GM19455 (cell line): ENCODE results near the gene GPR176.

Experiments used
- ATAC-seq: cut with Tn5 transposase; IDR thresholded peaks from one replicate; pipeline ENCODE4 v1.9.1; 2021; ENCODE audit not compliant: unreplicated experiment

Gene GPR176

DNA sequence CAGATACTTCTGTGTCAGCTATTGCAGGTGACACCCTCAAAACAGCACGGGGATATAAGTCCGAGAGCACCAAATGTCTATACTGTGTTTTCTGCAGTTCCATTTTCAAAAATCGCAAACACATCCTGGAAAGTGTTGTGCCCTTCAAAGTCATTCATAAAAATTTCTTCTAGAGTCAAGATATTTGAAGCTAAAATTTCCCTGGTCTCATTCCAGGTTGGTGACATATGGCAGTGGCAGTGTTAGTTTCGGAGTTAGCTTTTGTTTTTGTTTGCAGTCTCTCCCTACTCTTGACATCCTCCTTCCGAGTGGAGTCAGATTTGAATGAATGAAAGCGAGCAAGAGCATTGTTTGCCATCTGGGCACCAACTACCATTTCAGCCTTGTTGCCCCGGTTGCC is 134.2 kb downstream of the GPR176 start:
- ATAC-seq: no peak

GRCh38 chr15:39785139-39785538 is 134.9 kb downstream of the GPR176 start:
- no peak for ATAC-seq

- no peak for ATAC-seq
Measured at GRCh38 chr15:39784638-39785037, 135.4 kb downstream of the GPR176 start.

DNA sequence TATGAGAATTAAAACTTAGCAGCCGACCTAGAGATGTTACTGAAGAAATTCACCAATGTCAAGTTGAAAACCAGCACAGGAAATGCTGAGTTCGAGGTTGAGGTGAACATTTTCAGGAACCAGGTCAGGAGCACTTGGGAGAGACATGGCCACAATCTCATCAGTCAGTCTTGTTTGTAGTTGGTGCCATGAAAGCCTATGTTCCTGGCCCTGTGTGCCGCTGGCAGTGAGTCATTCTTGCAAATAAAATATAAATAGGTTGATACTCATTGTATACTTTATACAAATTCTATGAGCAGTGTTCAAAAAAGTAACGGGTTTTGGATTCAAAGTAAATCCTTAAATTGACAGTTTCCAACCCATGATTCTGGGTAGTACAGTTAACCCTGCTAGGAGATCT is 135.9 kb downstream of the GPR176 start:
- no peak for ATAC-seq

DNA sequence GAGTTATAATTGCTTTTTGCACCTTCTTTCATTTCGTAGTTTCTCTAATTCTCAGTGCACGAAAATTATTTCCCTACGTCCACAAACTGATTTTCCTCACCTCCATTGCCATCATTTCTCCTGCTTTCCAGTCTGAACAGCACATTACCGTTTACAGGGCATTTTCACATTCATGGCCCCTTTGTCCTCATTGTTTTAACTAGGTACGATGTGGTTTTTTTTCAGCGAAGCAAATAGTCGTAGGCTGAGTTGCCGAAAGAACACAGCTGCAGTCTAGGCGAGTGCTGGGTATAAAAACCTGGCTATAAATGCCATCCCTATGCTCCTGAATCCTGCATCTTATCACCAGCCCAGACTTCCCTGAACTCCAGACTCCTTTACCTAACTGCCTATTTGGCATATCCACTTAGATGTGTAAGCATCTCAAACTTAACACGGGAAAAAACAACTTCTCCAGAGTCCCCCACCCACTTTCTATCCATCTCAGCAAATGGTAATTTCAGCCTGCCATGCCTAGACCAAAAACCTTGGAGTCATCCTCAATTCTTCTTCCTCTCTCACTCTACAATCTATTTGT is 136.7 kb downstream of the GPR176 start:
- ATAC-seq: no peak

DNA sequence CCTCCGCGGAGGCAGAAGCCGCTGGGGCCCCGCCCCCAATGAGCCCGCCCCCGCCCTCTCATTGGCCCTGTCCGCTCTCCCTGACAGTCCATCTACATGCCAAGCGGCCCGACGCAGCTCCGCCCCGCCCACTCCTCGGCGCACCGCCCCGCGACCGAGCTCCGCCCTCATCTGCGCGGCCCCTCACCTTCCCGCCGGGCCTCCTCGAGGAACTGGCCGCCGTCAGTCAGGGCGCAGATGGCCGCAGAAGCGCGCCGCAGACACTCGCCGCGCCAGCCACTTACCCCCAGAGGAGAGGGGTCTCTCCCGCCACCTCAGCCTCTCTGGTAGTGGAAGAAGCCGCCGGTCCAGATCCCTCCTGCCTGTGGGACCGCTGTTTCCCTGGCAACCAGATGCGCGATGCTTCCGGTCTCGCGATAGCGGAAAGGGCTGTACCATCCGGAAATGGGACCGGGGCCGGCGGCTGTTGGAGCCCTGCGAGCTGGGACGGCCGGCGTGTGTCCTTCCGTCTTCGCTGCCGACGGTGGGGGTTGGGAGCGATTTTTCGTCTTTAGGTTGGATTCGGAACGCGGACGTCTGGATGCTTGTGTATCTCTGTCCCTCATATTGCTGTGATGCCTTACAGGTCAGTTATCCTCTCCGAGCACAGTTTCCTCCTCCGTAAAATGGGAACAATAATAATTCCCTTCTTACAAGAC is 137.5 kb downstream of the GPR176 start, which contains the start of gene FSIP1:
FSIP1 (minus strand) TSS at position 401 of the 698 bp plus-strand sequence. CDS start 6,317 bp downstream, outside the sequence.
- ATAC-seq: peak; percentile 98

GRCh38 chr15:39781967-39782302 is 138.1 kb downstream of the GPR176 start:
- ATAC-seq: no peak

GRCh38 chr15:39781147-39781966 is 138.7 kb downstream of the GPR176 start:
- ATAC-seq: no peak

DNA sequence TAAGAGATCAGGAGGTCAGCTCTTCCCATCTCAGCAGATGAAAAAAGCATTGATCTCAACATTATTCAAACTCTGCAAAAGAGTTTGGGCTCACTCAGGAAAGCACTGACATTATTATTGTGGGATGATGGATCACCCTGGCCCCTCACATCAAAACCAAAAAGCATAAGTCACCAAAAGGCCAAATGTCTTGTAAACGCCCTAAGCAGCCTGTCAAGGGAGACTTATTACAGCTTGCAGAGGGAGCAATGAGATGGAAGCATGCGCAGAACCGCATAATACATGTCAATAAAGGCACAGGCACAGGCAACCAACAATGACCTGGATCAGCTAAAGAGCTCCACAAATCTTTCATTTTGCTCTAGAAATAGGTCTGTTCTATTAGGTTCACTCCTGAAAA is 142.0 kb downstream of the GPR176 start:
- no peak for ATAC-seq

DNA sequence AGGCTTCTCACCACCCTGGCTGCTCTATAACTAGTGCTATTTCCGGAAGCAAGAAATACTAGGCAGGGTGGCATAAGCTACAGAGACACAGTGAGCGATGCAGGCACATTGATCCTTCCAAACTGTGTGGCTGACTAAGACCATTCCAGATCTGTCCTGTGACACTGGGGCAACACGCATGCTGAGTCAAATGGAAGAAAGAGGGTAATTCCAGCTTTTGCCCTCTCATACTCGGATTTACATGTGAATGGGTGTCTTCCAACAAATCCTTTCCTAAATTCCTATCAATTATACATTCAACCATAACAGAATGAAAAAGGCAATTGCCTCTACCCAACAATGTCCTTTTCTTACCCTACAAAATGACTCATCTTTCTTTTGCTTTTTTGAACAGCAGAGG is 142.6 kb downstream of the GPR176 start:
- no peak for ATAC-seq

DNA sequence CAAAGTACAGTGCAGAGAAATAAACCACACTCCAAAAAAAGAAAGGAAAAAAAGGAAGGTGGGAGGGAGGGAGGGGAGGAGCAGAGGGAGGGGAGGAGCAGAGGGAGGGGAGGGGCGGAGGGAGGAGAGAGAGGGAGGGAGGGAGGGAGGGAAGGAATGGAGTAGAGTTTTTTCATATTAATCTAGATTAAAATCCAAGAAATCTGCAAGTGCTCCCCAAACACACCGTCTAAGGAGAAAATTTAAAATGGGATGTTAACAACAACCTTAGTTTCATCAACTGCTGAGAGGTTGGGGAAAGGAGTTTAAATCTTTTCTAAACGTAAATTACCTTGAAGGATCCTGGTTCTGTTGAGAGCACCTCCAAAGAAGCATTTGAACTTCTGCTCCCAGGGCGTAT is 144.0 kb downstream of the GPR176 start:
- ATAC-seq: no peak

DNA sequence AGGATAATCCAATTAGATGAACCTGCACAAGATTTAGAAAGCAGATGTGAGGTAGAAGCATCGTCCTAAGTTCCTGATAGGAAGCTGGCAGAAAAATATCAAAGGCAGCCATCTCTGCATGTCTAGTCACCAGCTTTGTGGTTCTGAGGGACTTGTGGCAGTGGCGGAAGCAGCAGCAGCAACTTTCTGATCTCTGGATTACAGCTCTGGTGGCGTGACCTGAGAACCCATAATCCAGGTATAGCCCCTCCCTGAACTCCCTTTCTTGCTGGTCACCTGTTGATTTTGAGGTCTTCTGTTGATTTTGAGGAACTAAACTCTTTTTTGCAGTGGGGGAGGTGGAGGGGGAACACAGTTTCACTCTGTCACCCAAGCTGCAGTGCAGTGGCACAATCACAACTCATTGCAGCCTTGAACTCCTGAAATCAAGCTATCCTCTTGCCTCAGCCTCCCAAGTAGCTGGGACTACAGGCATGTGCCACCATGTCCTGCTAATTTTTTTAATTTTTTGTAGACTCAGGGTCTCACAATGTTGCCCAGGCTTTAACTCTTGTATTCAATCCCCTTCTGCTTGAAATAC is 145.3 kb downstream of the GPR176 start:
- ATAC-seq: no peak

- no peak for ATAC-seq
Measured at GRCh38 chr15:39770748-39771689, 149.0 kb downstream of the GPR176 start.

- no peak for ATAC-seq
Measured at GRCh38 chr15:39767921-39768320, 152.1 kb downstream of the GPR176 start.

DNA sequence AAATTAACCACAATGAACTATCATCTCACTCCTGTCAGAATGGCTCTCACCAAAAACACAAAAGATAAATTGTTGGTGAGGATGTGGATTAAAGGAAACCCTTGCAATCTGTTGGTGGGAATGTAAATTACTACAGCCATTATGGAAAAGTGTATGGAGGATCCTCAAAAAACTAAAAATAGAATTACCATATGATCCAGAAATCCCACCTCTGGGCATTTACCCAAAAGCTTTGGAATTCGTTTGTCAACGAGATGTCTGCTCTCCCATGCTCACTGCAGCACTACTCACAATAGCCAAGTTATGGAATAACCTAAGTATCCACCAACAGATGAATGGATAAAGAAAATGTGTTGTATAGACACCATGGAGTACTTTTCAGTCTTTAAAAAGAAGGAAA is 159.1 kb downstream of the GPR176 start:
- ATAC-seq: no peak

- ATAC-seq: no peak
Measured at GRCh38 chr15:39756806-39757522, 163.1 kb downstream of the GPR176 start.

DNA sequence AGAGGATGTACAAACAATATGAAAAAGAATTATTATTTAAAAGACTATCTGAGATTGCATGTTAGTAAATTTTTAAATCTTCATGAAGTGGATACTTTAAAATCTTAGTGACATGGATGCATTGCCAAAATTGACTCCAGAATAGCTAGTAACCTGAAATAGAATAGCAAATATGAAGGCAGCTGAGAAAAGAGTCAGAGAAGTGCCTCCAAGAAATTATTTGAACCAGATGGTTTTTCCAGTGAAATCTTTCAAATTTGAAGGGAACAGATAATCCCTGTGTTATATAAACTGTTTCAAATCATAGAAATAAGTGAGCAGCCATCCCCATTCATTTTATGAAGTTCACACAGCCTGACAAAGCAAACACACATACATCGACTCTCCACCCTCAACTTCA is 167.1 kb downstream of the GPR176 start:
- no peak for ATAC-seq

- no peak for ATAC-seq
Measured at GRCh38 chr15:39752246-39752645, 167.8 kb downstream of the GPR176 start.
